Measurements from ENCODE around the gene AMELX.

The AMELX gene

GRCh38 chrX:11293113-11293512 is at the start of gene AMELX:
AMELX (plus strand) TSS chrX:11293413; CDS start chrX:11294789, 1,376 bp downstream.
- no peak for DNase-seq (ENCODE audit: low read depth in 2 of 2, low spot score in 1 of 2)

- DNase-seq (ENCODE audit: low read depth in 2 of 2, low spot score in 1 of 2), result no peak
These were observed 48.6 kb upstream of the AMELX start for GRCh38 chrX:11244636-11245035.

GRCh38 chrX:11254417-11255109 is 38.6 kb upstream of the AMELX start:
- DNase-seq (ENCODE audit: low read depth in 2 of 2, low spot score in 1 of 2), result no peak

GRCh38 chrX:11257290-11257689 is 35.9 kb upstream of the AMELX start:
- DNase-seq (ENCODE audit: low read depth in 2 of 2, low spot score in 1 of 2), result no peak

- DNase-seq (ENCODE audit: low read depth in 2 of 2, low spot score in 1 of 2), result no peak
These were observed 35.5 kb upstream of the AMELX start for GRCh38 chrX:11257711-11258110.

- DNase-seq (ENCODE audit: low read depth in 2 of 2, low spot score in 1 of 2), result no peak
These were observed 33.8 kb upstream of the AMELX start for GRCh38 chrX:11259437-11259836.

GRCh38 chrX:11261260-11261659 is 32.0 kb upstream of the AMELX start:
- no peak for DNase-seq (ENCODE audit: low read depth in 2 of 2, low spot score in 1 of 2)

GRCh38 chrX:11264925-11265324 is 28.3 kb upstream of the AMELX start:
- DNase-seq (ENCODE audit: low read depth in 2 of 2, low spot score in 1 of 2), result no peak

- no peak for DNase-seq (ENCODE audit: low read depth in 2 of 2, low spot score in 1 of 2)
These were observed 27.9 kb upstream of the AMELX start for GRCh38 chrX:11265352-11265751.

GRCh38 chrX:11266573-11267003 is 26.6 kb upstream of the AMELX start:
- DNase-seq (ENCODE audit: low read depth in 2 of 2, low spot score in 1 of 2), result no peak

GRCh38 chrX:11267425-11267824 is 25.8 kb upstream of the AMELX start:
- DNase-seq (ENCODE audit: low read depth in 2 of 2, low spot score in 1 of 2), result no peak

GRCh38 chrX:11269006-11269405 is 24.2 kb upstream of the AMELX start:
- DNase-seq (ENCODE audit: low read depth in 2 of 2, low spot score in 1 of 2), result no peak

GRCh38 chrX:11269996-11270395 is 23.2 kb upstream of the AMELX start:
- no peak for DNase-seq (ENCODE audit: low read depth in 2 of 2, low spot score in 1 of 2)

GRCh38 chrX:11272290-11272689 is 20.9 kb upstream of the AMELX start:
- DNase-seq (ENCODE audit: low read depth in 2 of 2, low spot score in 1 of 2), result no peak

GRCh38 chrX:11272863-11273262 is 20.4 kb upstream of the AMELX start:
- DNase-seq (ENCODE audit: low read depth in 2 of 2, low spot score in 1 of 2), result no peak

GRCh38 chrX:11273544-11273943 is 19.7 kb upstream of the AMELX start:
- DNase-seq (ENCODE audit: low read depth in 2 of 2, low spot score in 1 of 2), result no peak

- no peak for DNase-seq (ENCODE audit: low read depth in 2 of 2, low spot score in 1 of 2)
These were observed 11.2 kb upstream of the AMELX start for GRCh38 chrX:11282043-11282442.

- DNase-seq (ENCODE audit: low read depth in 2 of 2, low spot score in 1 of 2), result no peak
These were observed 7.6 kb upstream of the AMELX start for GRCh38 chrX:11285651-11286050.

- DNase-seq (ENCODE audit: low read depth in 2 of 2, low spot score in 1 of 2), result no peak
These were observed 5.7 kb upstream of the AMELX start for GRCh38 chrX:11287505-11287904.

- no peak for DNase-seq (ENCODE audit: low read depth in 2 of 2, low spot score in 1 of 2)
These were observed 2.7 kb upstream of the AMELX start for GRCh38 chrX:11290416-11291102.

- no peak for DNase-seq (ENCODE audit: low read depth in 2 of 2, low spot score in 1 of 2)
These were observed 2.8 kb downstream of the AMELX start for GRCh38 chrX:11296051-11296450.

- DNase-seq (ENCODE audit: low read depth in 2 of 2, low spot score in 1 of 2), result no peak
These were observed 5.4 kb downstream of the AMELX start for GRCh38 chrX:11298600-11298999.

GRCh38 chrX:11304829-11305228 is 11.6 kb downstream of the AMELX start:
- no peak for DNase-seq (ENCODE audit: low read depth in 2 of 2, low spot score in 1 of 2)

Measured in stimulated activated CD8-positive, alpha-beta memory T cell treated with anti-CD3 and anti-CD28 coated beads, Interleukin-4, amount 100 ng/mL, for 1 hour (primary cell).